Lower lobe of right lung (tissue), 2 donors: ENCODE measurements around the gene KLHDC2. TPM values are rescaled to one million over a fixed set of nuclear protein-coding genes. Genes with fewer than 3 reads are reported as not detected.
"Not testable (repeated sequence)": the region's sequence is repeated elsewhere in the genome, so short reads cannot be mapped to it uniquely, and the experiment has no call there.

Source experiments
- ATAC-seq, 2 donors: fragments of 200-7000 bp; cut with Tn5 transposase; one replicate each; pipeline ENCODE4 v1.9.1; 2020 to 2022; ENCODE audit warnings: mild to moderate bottlenecking in 2 of 2, moderate library complexity in 2 of 2
- DNase-seq: peaks from one replicate; pipeline ENCODE4 v3.0.0-alpha.2; 2020
- H3K27ac ChIP-seq: fragments of 200-600 bp; one replicate; pipeline ENCODE4 v1.8.0; 2022
- H3K27me3 ChIP-seq: fragments of 200-600 bp; one replicate; pipeline ENCODE4 v1.8.0; 2022; ENCODE audit warnings: low read depth
- H3K36me3 ChIP-seq: fragments of 200-600 bp; one replicate; pipeline ENCODE4 v1.8.0; 2022; ENCODE audit warnings: mild to moderate bottlenecking
- H3K4me1 ChIP-seq: fragments of 200-600 bp; one replicate; pipeline ENCODE4 v1.8.0; 2022
- H3K4me3 ChIP-seq: fragments of 200-600 bp; one replicate; pipeline ENCODE4 v1.8.0; 2022; ENCODE audit warnings: mild to moderate bottlenecking
- H3K9me3 ChIP-seq: fragments of 200-600 bp; one replicate; pipeline ENCODE4 v1.8.0; 2022
- intact Hi-C: fragments of 100-400 bp; cut with DNase I; formaldehyde crosslinking; loops from one replicate; pipeline ENCODE4 v1.11.0; 2022
- total RNA-seq: library from RNA; stranded (reverse); fragmentation: NEBNext Ultra II Directional; extraction: Animal tissue kit (Norgen Biotek cat#: 25700); gene quantifications from one replicate; pipeline ENCODE4 v1.2.1, GENCODE V29; 2021
- TF ChIP-seq, protein P1 (sequence below): fragments of 200-600 bp; IDR thresholded peaks from one replicate; pipeline ENCODE4 v1.8.0; 2022; ENCODE audit warnings: antibody characterized with exemption, mild to moderate bottlenecking
- donor health status: DM: no; HTN: yes; CAD: no; lungs with severe emphysema.

The KLHDC2 gene
- total RNA-seq, 1 donor from 2014 or later = 42.4 TPM

DNA sequence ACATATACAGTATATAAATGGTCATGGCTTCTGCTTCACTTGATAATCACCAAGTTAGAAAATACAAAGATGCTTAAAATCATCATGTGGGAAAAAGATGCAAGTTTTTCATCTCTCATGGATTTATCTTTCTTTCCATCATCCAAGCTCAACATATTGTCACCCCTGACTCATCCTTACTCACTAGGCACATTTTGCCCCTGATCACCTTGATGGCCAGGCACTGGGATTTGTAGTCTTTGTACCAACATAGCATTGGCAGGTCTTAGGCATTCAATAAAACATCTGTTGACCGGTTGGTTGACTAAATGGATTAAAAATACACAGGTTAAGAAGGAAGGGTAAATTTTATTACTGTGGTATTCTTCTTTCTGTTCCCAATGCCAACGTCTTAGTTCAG, 28.1 kb downstream of the KLHDC2 start:
- H3K4me3 ChIP-seq = no peak overlapping the region
- no peaks in the 10 kb centered on the region for H3K9me3 ChIP-seq
- no peak for DNase-seq
- TF ChIP-seq, protein P1, sequence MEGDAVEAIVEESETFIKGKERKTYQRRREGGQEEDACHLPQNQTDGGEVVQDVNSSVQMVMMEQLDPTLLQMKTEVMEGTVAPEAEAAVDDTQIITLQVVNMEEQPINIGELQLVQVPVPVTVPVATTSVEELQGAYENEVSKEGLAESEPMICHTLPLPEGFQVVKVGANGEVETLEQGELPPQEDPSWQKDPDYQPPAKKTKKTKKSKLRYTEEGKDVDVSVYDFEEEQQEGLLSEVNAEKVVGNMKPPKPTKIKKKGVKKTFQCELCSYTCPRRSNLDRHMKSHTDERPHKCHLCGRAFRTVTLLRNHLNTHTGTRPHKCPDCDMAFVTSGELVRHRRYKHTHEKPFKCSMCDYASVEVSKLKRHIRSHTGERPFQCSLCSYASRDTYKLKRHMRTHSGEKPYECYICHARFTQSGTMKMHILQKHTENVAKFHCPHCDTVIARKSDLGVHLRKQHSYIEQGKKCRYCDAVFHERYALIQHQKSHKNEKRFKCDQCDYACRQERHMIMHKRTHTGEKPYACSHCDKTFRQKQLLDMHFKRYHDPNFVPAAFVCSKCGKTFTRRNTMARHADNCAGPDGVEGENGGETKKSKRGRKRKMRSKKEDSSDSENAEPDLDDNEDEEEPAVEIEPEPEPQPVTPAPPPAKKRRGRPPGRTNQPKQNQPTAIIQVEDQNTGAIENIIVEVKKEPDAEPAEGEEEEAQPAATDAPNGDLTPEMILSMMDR = no peak
- H3K36me3 ChIP-seq = peaks cover 99% of the 10 kb centered on the region
- ATAC-seq = no peak
- no peaks in the 10 kb centered on the region for H3K4me1 ChIP-seq
- intact Hi-C loops = no loop called here
- H3K27me3 ChIP-seq = no peaks in the 10 kb centered on the region
- no peak overlapping the region for H3K27ac ChIP-seq

DNA sequence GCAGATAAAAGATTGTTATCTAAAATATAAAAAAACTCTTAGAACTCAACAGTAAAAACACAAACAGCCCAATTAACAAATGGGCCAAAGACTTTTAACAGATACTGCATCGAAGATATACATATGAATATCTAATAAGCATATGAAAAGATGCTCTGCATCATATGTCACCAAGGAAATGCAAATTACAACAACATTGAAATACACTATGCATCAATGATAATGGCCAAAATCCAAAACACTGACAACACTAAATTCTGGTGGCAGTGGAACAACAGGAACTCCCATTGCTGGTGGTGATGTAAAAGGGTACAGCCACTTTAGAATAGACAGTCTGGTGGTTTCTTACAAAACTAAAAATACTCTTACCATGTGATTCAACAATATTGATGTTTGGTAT, 40.8 kb downstream of the KLHDC2 start:
- DNase-seq (no peak), ATAC-seq (no peak)
- intact Hi-C loops = no loop called here
- Histone ChIP-seq H3K27me3 (no peaks in the 10 kb centered on the region), H3K4me3 (no peak overlapping the region), H3K4me1 (no peaks in the 10 kb centered on the region), H3K27ac (no peak overlapping the region), H3K36me3 (peaks cover 95% of the 10 kb centered on the region), H3K9me3 (no peaks in the 10 kb centered on the region)
- TF ChIP-seq, protein P1 = no peak

- intact Hi-C loops, H3K4me1 ChIP-seq, H3K27me3 ChIP-seq, H3K9me3 ChIP-seq, ATAC-seq, H3K27ac ChIP-seq, DNase-seq, H3K4me3 ChIP-seq: not testable (repeated sequence)
- H3K36me3 ChIP-seq = peaks cover 94% of the 10 kb centered on the region
Measured at GRCh38 chr14:49816118-49816517, 48.2 kb downstream of the KLHDC2 start.

GRCh38 chr14:49816844-49817243, 48.9 kb downstream of the KLHDC2 start:
- TF ChIP-seq, protein P1 = no peak
- intact Hi-C loops = no loop called here
- Histone ChIP-seq H3K4me1 (no peaks in the 10 kb centered on the region), H3K27ac (no peak overlapping the region), H3K9me3 (peaks cover 6% of the 10 kb centered on the region), H3K36me3 (peaks cover 88% of the 10 kb centered on the region), H3K27me3 (no peaks in the 10 kb centered on the region), H3K4me3 (no peak overlapping the region)
- no peak for ATAC-seq
- no peak for DNase-seq

DNA sequence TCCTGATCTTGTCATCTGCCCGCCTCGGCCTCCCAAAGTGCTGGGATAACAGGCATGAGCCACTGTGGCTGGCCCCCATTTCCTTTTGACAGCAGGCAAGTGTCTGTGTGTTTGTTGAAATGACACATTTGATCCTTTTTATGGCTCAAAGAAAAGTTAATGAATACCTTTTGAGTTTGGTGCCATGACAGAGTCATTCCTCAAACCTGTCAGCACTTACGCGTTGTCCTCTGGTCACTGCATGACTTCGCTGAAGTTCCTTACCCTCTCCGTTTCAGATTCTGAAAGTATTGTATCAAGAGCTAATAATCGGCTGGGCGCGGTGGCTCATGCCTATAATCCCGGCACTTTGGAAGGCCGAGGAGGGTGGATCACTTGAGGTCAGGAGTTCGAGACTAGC, 52.2 kb downstream of the KLHDC2 start:
- no peak overlapping the region for H3K27ac ChIP-seq
- H3K27me3 ChIP-seq = no peaks in the 10 kb centered on the region
- ATAC-seq = no peak
- TF ChIP-seq, protein P1 = no peak
- H3K4me1 ChIP-seq = no peaks in the 10 kb centered on the region
- DNase-seq = no peak
- intact Hi-C loops = no loop called here
- H3K36me3 ChIP-seq = peaks cover 88% of the 10 kb centered on the region
- no peak overlapping the region for H3K4me3 ChIP-seq
- peaks cover 6% of the 10 kb centered on the region for H3K9me3 ChIP-seq

- Histone ChIP-seq H3K27me3 (no peaks in the 10 kb centered on the region), H3K36me3 (peaks cover 100% of the 10 kb centered on the region), H3K4me3 (no peak overlapping the region), H3K4me1 (no peaks in the 10 kb centered on the region), H3K27ac (no peak overlapping the region), H3K9me3 (no peaks in the 10 kb centered on the region)
- ATAC-seq = no peak
- TF ChIP-seq, protein P1 = no peak
- intact Hi-C loops = no loop called here
- no peak for DNase-seq
Measured at GRCh38 chr14:49828640-49829039, 60.7 kb downstream of the KLHDC2 start.

Other genes starting within 250 kb of the KLHDC2 start
- gene RPS29, start 181.8 kb upstream of the KLHDC2 start, total RNA-seq = 1,209 TPM
- gene LRR1, start 169.2 kb upstream of the KLHDC2 start, total RNA-seq = 9.0 TPM
- 153 TPM for gene RPL36AL, start 147.5 kb upstream of the KLHDC2 start, total RNA-seq
- gene MGAT2, start 147.4 kb upstream of the KLHDC2 start, total RNA-seq = 24.1 TPM
- 6.8 TPM for gene DNAAF2, start 132.9 kb upstream of the KLHDC2 start, total RNA-seq
- gene POLE2, start 79.9 kb upstream of the KLHDC2 start, total RNA-seq = 1.2 TPM
- 7.4 TPM for gene KLHDC1, start 75.0 kb upstream of the KLHDC2 start, total RNA-seq
- 66.1 TPM for gene NEMF, start 84.6 kb downstream of the KLHDC2 start, total RNA-seq
- gene ARF6, start 124.9 kb downstream of the KLHDC2 start, total RNA-seq = 65.3 TPM